K562 (cell line): ENCODE data around the gene STAT4. TPM values are rescaled to one million over a fixed set of nuclear protein-coding genes. Genes with fewer than 3 reads are reported as not detected.

Experiments
- ATAC-seq: fragments of 200-7000 bp; cut with Tn5 transposase; 3 replicates; pipeline ENCODE4 v1.9.1; 2020; ENCODE audit warnings: moderate library complexity
- BruUV-seq: library from RNA; stranded (reverse); fragments of 400-500 nt; replicated peaks from 2 replicates; lab custom pipeline; 2021; lab: Mats Ljungman, UMichigan
- CTCF ChIA-PET: fragments of 300-600 bp; formaldehyde crosslinking; extraction: SDS; loops from one replicate; lab custom pipeline; 2021; ENCODE audit warnings: low intra/inter-chr PET ratio; lab: Yijun Ruan, JAX
- POLR2A ChIA-PET: fragments of 300-600, 350-650 bp; sonication (Branson Sonifier 250); formaldehyde crosslinking; extraction: SDS; loops from one replicate; lab custom pipeline; 2021; ENCODE audit warnings: antibody characterized with exemption, inconsistent platforms; lab: Yijun Ruan, JAX
- DNase-seq, 4 experiments: peaks; one replicate each; pipeline versions ENCODE4 v3.0.0 to v3.0.0-alpha.2; 2011 to 2018; ENCODE audit warnings: low spot score in 3 of 4, mixed read lengths in 3 of 4; ENCODE audit errors: extremely low read depth in 1 of 4
- FAIRE-seq: peaks from 2 replicates; lab custom pipeline; 2011; peaks lifted over from hg19 to GRCh38; lab: Jason Lieb, UNC
- H2AFZ ChIP-seq: 2 replicates; pipeline ENCODE4 v1.6.0; 2011; ENCODE audit warnings: low read depth, low read length, control low read depth, inconsistent platforms
- H3K27ac ChIP-seq: fragments of 200-600 bp; 3 replicates; pipeline ENCODE4 v1.8.0; 2011; ENCODE audit warnings: low read depth, mild to moderate bottlenecking, control low read depth, inconsistent platforms, low read length, moderate library complexity, mixed read lengths; ENCODE audit errors: extremely low read depth
- H3K27me3 ChIP-seq, 2 experiments: fragments of 300-600 bp in 1 of 2; 2 replicates in 1 of 2; 3 replicates in 1 of 2; pipeline versions ENCODE4 v1.6.0 to v1.8.0; 2011; ENCODE audit warnings: inconsistent platforms in 2 of 2, low read length in 2 of 2, mild to moderate bottlenecking in 1 of 2, mixed read lengths in 1 of 2, moderate library complexity in 1 of 2; ENCODE audit not compliant: control insufficient read depth in 2 of 2, insufficient read depth in 2 of 2
- H3K36me3 ChIP-seq: fragments of 300-600 bp; 3 replicates; pipeline ENCODE4 v1.8.0; 2011; ENCODE audit warnings: mild to moderate bottlenecking, low read length, inconsistent platforms; ENCODE audit not compliant: control insufficient read depth, insufficient read depth
- H3K4me1 ChIP-seq, 2 experiments: fragments of 200-600 bp in 1 of 2; replicated peaks in 1 of 2; 2 replicates in 1 of 2; 3 replicates in 1 of 2; pipeline versions ENCODE4 v1.5.1 to v1.8.0; 2011; ENCODE audit warnings: inconsistent platforms in 2 of 2, low read length in 2 of 2, mild to moderate bottlenecking in 1 of 2, mixed read lengths in 1 of 2, moderate library complexity in 1 of 2; ENCODE audit not compliant: control insufficient read depth in 2 of 2, insufficient read depth in 2 of 2
- H3K4me2 ChIP-seq: 2 replicates; pipeline ENCODE4 v1.6.1; 2011; ENCODE audit warnings: low read length, control low read depth, inconsistent platforms, mixed read lengths; ENCODE audit not compliant: insufficient read depth
- H3K4me3 ChIP-seq: fragments of 200-600 bp; sonication (generic), shearing (Covaris generic); 2 replicates; pipeline ENCODE4 v1.5.1; 2016; ENCODE audit warnings: control low read depth, inconsistent platforms
- H3K79me2 ChIP-seq: fragments of 200-600 bp; 3 replicates; pipeline ENCODE4 v1.8.0; 2011; ENCODE audit warnings: low read length, inconsistent platforms; ENCODE audit not compliant: control insufficient read depth, insufficient read depth
- H3K9ac ChIP-seq, 2 experiments: 2 replicates each; pipeline versions ENCODE4 v1.6.0 to v1.6.1; 2011; ENCODE audit warnings: low read depth in 2 of 2, low read length in 2 of 2, control low read depth in 1 of 2, inconsistent platforms in 1 of 2, mild to moderate bottlenecking in 1 of 2, mixed read lengths in 1 of 2; ENCODE audit not compliant: insufficient read depth in 1 of 2
- H3K9me1 ChIP-seq: one replicate; pipeline ENCODE4 v1.6.0; 2011; ENCODE audit warnings: inconsistent platforms, mild to moderate bottlenecking, low read length, moderate library complexity; ENCODE audit not compliant: control insufficient read depth, insufficient read depth
- H3K9me3 ChIP-seq: replicated peaks from 2 replicates; pipeline ENCODE4 v1.5.1; 2011; ENCODE audit warnings: low read depth, low read length, inconsistent platforms; ENCODE audit not compliant: control insufficient read depth, insufficient read depth
- H4K20me1 ChIP-seq: replicated peaks from 2 replicates; pipeline ENCODE4 v1.6.1; 2011; ENCODE audit warnings: low read length, inconsistent platforms, mixed read lengths; ENCODE audit not compliant: control insufficient read depth, insufficient read depth
- ARID3A ChIP-seq: IDR thresholded peaks from 2 replicates; pipeline ENCODE4 v1.6.1; 2012; ENCODE audit warnings: low read depth, low read length, improper control_type of control experiment, borderline replicate concordance
- ESRRB ChIP-seq: fragments of 250-450 bp; sonication (Bioruptor Pico); IDR thresholded peaks from 2 replicates; pipeline ENCODE4 v1.5.0; 2020; ENCODE audit warnings: mild to moderate bottlenecking, moderate library complexity, borderline replicate concordance
- ILK ChIP-seq: fragments of 450-650 bp; IDR thresholded peaks from 2 replicates; pipeline ENCODE4 v1.6.1; 2016; ENCODE audit warnings: missing genetic modification characterization, low read depth, mild to moderate bottlenecking, missing compliant biosample characterization, moderate library complexity, borderline replicate concordance
- IRF9 ChIP-seq: fragments of 450-650 bp; IDR thresholded peaks from 2 replicates; pipeline ENCODE4 v1.6.1; 2016; ENCODE audit warnings: missing biosample characterization, missing genetic modification characterization
- KLF16 ChIP-seq: IDR thresholded peaks from 2 replicates; pipeline ENCODE4 v1.6.1; 2016; ENCODE audit warnings: antibody characterized with exemption
- NCOA4 ChIP-seq: fragments of 450-650 bp; IDR thresholded peaks from 2 replicates; pipeline ENCODE4 v1.6.1; 2018; ENCODE audit warnings: mild to moderate bottlenecking; ENCODE audit not compliant: partially characterized antibody
- TCF15 ChIP-seq: fragments of 250-450 bp; sonication (Bioruptor Pico); IDR thresholded peaks from 2 replicates; pipeline ENCODE4 v1.8.0; 2022; ENCODE audit warnings: moderate library complexity, mild to moderate bottlenecking, inconsistent platforms
- XRCC4 ChIP-seq: IDR thresholded peaks from one replicate; pipeline ENCODE4 v1.6.1; 2011; ENCODE audit not compliant: insufficient read depth, insufficient read length; ENCODE audit errors: extremely low read depth
- ZNF146 ChIP-seq: IDR thresholded peaks from one replicate; pipeline ENCODE4 v1.6.1; 2018; ENCODE audit warnings: missing compliant biosample characterization; ENCODE audit not compliant: unreplicated experiment
- ZNF274 ChIP-seq: IDR thresholded peaks from 2 replicates; pipeline ENCODE4 v1.6.1; 2011; ENCODE audit warnings: low read depth, mild to moderate bottlenecking, low read length, moderate library complexity, borderline replicate concordance
- ZNF57 ChIP-seq: fragments of 450-650 bp; formaldehyde crosslinking; IDR thresholded peaks from 2 replicates; pipeline ENCODE4 v1.4.0; 2020; ENCODE audit warnings: mild to moderate bottlenecking, moderate library complexity
- WGBS: fragments of 100-300 bp; shearing (Covaris generic); methylation state at CpG from one replicate; pipeline ENCODE4 v1.1.6; 2016; ENCODE audit warnings: low coverage, mixed read lengths; ENCODE audit not compliant: insufficient coverage; ENCODE audit errors: missing lambda C conversion rate; 5-methylcytosine and 5-hydroxymethylcytosine counted together
- in situ Hi-C: fragments of 300-500 bp; cut with MboI; formaldehyde crosslinking; loops from 4 replicates; pipeline ENCODE4 v1.15.0; 2018; ENCODE audit warnings: inconsistent platforms, mixed read lengths
- intact Hi-C: fragments of 100-400 bp; cut with micrococcal nuclease; formaldehyde crosslinking; loops from 2 replicates; pipeline ENCODE4 v1.14.2; 2022
- polyA plus RNA-seq, 8 experiments: library from polyadenylated mRNA; depleted of rRNA in 4 of 8; stranded (reverse) in 5 of 8; unstranded in 3 of 8; fragments of >200 nt; fragmentation: Nextera tagmentation in 2 of 8; fragmentation: Illumina TruSeq in 1 of 8; extraction: Ambion mirVana in 2 of 8; extraction: Trizol in 1 of 8; gene quantifications; 2 replicates each; pipeline versions ENCODE4 v1.2.1 to v1.2.3, GENCODE V29; 2011 to 2014; ENCODE audit warnings: inconsistent platforms in 1 of 8, missing spikeins in 1 of 8
- total RNA-seq, 7 experiments: library from RNA; depleted of rRNA in 6 of 7; stranded (reverse); fragments of >200 nt in 6 of 7; fragmentation: Illumina TruSeq in 2 of 7; extraction: Trizol in 2 of 7; gene quantifications; 2 replicates each; pipeline versions ENCODE4 v1.2.1 to v1.2.3, GENCODE V29; 2011 to 2021; ENCODE audit warnings: low replicate concordance in 1 of 7
- TF ChIP-seq, protein P1 (sequence below): fragments of 200-800 bp; sonication (Bioruptor generic); IDR thresholded peaks from 2 replicates; pipeline ENCODE4 v1.6.1; 2016; ENCODE audit warnings: missing genetic modification characterization, missing compliant biosample characterization
- TF ChIP-seq, protein P2 (sequence below), 2 experiments: fragments of 450-650 bp; IDR thresholded peaks; 2 replicates each; pipeline ENCODE4 v1.6.1; 2016

Gene STAT4
- total and polyA plus RNA-seq, 9 of the 15 experiments (the other 6 are each of a cell fraction or from before 2014, with no cell fraction given): 0.01 to 0.06 (median 0.03) TPM; not detected in 6

DNA sequence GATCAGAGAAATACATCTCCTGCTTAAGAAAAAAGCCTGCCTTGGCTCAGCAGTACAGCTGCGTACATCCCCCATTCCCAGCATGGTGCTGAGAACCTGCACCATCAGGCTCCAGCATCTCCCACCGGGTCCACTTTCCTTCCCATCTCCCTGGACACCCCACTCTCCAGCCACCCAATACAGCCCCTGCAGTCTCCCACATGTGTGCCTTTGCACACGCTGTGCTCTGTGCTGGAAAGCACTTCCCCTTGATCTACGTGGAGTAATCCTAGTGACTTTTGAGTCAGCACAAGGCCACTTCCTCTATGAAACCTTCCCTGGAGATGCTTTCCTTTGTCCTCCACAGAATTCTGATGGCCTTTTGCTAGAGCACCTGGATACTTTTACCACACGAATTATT lies 153.8 kb downstream of the STAT4 start:
- DNase-seq (no peak), FAIRE-seq (no peak), ATAC-seq (no peak)
- 68% methylated on average over 5 of the region's 5 CpGs for WGBS
- no peaks in the 10 kb centered on the region for H3K4me1 ChIP-seq
- H3K4me3 ChIP-seq: no peak overlapping the region
- no peak overlapping the region for H3K27ac ChIP-seq
- H3K27me3 ChIP-seq: no peaks in the 10 kb centered on the region
- no peak overlapping the region for H3K9ac ChIP-seq
- H3K79me2 ChIP-seq: no peaks in the 10 kb centered on the region
- H3K9me3 ChIP-seq: no peaks in the 10 kb centered on the region
- H3K36me3 ChIP-seq: peaks cover 90% of the 10 kb centered on the region
- H3K9me1 ChIP-seq: no peaks in the 10 kb centered on the region
- ChIA-PET CTCF (no interaction called here), POLR2A (no interaction called here)
- intact Hi-C loops: loop anchor here (1.0 kb wide), 1 partner anchor 33 kb away; no protein-coding TSS in a partner anchor
- no peak overlapping the region for H3K4me2 ChIP-seq
- in situ Hi-C loops: no loop called here
- no peaks in the 10 kb centered on the region for H4K20me1 ChIP-seq
- H2AFZ ChIP-seq: no peak overlapping the region
- no TSS peak for BruUV-seq
- TF ChIP-seq ZNF146 (CRISPR knock-in tag) (no peak), IRF9 (no peak), TCF15 (no peak), ZNF274 (no peak), ILK (tag) (no peak), NCOA4 (no peak), ZNF57 (no peak), ARID3A (no peak), XRCC4 (no peak), KLF16 (no peak), ESRRB (CRISPR knock-in tag) (no peak)
- TF ChIP-seq, protein P1, sequence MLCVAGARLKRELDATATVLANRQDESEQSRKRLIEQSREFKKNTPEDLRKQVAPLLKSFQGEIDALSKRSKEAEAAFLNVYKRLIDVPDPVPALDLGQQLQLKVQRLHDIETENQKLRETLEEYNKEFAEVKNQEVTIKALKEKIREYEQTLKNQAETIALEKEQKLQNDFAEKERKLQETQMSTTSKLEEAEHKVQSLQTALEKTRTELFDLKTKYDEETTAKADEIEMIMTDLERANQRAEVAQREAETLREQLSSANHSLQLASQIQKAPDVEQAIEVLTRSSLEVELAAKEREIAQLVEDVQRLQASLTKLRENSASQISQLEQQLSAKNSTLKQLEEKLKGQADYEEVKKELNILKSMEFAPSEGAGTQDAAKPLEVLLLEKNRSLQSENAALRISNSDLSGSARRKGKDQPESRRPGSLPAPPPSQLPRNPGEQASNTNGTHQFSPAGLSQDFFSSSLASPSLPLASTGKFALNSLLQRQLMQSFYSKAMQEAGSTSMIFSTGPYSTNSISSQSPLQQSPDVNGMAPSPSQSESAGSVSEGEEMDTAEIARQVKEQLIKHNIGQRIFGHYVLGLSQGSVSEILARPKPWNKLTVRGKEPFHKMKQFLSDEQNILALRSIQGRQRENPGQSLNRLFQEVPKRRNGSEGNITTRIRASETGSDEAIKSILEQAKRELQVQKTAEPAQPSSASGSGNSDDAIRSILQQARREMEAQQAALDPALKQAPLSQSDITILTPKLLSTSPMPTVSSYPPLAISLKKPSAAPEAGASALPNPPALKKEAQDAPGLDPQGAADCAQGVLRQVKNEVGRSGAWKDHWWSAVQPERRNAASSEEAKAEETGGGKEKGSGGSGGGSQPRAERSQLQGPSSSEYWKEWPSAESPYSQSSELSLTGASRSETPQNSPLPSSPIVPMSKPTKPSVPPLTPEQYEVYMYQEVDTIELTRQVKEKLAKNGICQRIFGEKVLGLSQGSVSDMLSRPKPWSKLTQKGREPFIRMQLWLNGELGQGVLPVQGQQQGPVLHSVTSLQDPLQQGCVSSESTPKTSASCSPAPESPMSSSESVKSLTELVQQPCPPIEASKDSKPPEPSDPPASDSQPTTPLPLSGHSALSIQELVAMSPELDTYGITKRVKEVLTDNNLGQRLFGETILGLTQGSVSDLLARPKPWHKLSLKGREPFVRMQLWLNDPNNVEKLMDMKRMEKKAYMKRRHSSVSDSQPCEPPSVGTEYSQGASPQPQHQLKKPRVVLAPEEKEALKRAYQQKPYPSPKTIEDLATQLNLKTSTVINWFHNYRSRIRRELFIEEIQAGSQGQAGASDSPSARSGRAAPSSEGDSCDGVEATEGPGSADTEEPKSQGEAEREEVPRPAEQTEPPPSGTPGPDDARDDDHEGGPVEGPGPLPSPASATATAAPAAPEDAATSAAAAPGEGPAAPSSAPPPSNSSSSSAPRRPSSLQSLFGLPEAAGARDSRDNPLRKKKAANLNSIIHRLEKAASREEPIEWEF (CRISPR knock-in tag): no peak
- TF ChIP-seq, protein P2, sequence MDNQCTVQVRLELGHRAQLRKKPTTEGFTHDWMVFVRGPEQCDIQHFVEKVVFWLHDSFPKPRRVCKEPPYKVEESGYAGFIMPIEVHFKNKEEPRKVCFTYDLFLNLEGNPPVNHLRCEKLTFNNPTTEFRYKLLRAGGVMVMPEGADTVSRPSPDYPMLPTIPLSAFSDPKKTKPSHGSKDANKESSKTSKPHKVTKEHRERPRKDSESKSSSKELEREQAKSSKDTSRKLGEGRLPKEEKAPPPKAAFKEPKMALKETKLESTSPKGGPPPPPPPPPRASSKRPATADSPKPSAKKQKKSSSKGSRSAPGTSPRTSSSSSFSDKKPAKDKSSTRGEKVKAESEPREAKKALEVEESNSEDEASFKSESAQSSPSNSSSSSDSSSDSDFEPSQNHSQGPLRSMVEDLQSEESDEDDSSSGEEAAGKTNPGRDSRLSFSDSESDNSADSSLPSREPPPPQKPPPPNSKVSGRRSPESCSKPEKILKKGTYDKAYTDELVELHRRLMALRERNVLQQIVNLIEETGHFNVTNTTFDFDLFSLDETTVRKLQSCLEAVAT (IDR thresholded peaks at IDR 0.05): no peak
